H1 (cell line): ENCODE results near the gene ANAPC5. TPM values are rescaled to one million over a fixed set of nuclear protein-coding genes. Genes with fewer than 3 reads are reported as not detected.

Source experiments
- CTCF ChIA-PET: fragments of 300-600 bp; sonication (Branson Sonifier 250); formaldehyde crosslinking; loops from one replicate; lab custom pipeline; 2021; ENCODE audit not compliant: partially characterized antibody; lab: Charles Lee
- POLR2A ChIA-PET: fragments of 300-600 bp; sonication (Branson Sonifier 250); formaldehyde crosslinking; loops from one replicate; lab custom pipeline; 2021; ENCODE audit warnings: inconsistent platforms; ENCODE audit not compliant: partially characterized antibody; lab: Charles Lee
- DNase-seq, 2 experiments: peaks; one replicate each; pipeline versions ENCODE4 v3.0.0 to v3.0.0-alpha.2; 2010 to 2022; ENCODE audit warnings: low spot score in 2 of 2, low read depth in 1 of 2, mixed read lengths in 1 of 2
- FAIRE-seq: peaks from 2 replicates; lab custom pipeline; 2011; peaks lifted over from hg19 to GRCh38; lab: Jason Lieb, UNC
- H2AFZ ChIP-seq: 2 replicates; pipeline ENCODE4 v1.8.1; 2012; ENCODE audit warnings: low read length, inconsistent platforms
- H2AK5ac ChIP-seq: 2 replicates; pipeline ENCODE4 v1.6.1; 2013; ENCODE audit warnings: low read depth, low read length
- H2BK120ac ChIP-seq: replicated peaks from 2 replicates; pipeline ENCODE3; 2013; ENCODE audit warnings: low read depth, low read length, inconsistent platforms
- H2BK12ac ChIP-seq: 2 replicates; pipeline ENCODE4 v1.6.1; 2013; ENCODE audit warnings: low read depth, low read length
- H2BK15ac ChIP-seq: 2 replicates; pipeline ENCODE4 v1.6.1; 2013; ENCODE audit warnings: low read length
- H2BK20ac ChIP-seq: 2 replicates; pipeline ENCODE4 v1.6.1; 2013; ENCODE audit warnings: low read length
- H2BK5ac ChIP-seq: 2 replicates; pipeline ENCODE4 v1.6.1; 2013; ENCODE audit warnings: low read depth, low read length
- H3K14ac ChIP-seq: 2 replicates; pipeline ENCODE4 v1.6.1; 2013; ENCODE audit warnings: inconsistent platforms; ENCODE audit not compliant: insufficient read length
- H3K18ac ChIP-seq: 2 replicates; pipeline ENCODE4 v1.6.1; 2013; ENCODE audit warnings: low read length; ENCODE audit errors: extremely low read depth
- H3K23ac ChIP-seq: 2 replicates; pipeline ENCODE4 v1.6.1; 2013; ENCODE audit warnings: inconsistent platforms; ENCODE audit not compliant: insufficient read length
- H3K23me2 ChIP-seq: 2 replicates; pipeline ENCODE4 v1.6.1; 2013; ENCODE audit warnings: low read depth, low read length
- H3K27ac ChIP-seq: 2 replicates; pipeline ENCODE4 v1.6.1; 2011; ENCODE audit warnings: low read depth, low read length, inconsistent platforms
- H3K27me3 ChIP-seq, 4 experiments: replicated peaks in 1 of 4; 1 replicate in 1 of 4; 2 replicates in 3 of 4; pipeline versions ENCODE4 v1.6.1 to v1.8.1; 2011 to 2013; ENCODE audit warnings: low read length in 3 of 4, mild to moderate bottlenecking in 3 of 4, inconsistent platforms in 2 of 4, mixed read lengths in 2 of 4, moderate library complexity in 1 of 4; ENCODE audit not compliant: control insufficient read depth in 3 of 4, insufficient read depth in 3 of 4; ENCODE audit errors: extremely low read depth in 1 of 4
- H3K36me3 ChIP-seq, 4 experiments: 2 replicates each; pipeline versions ENCODE4 v1.6.1 to v1.8.1; 2011 to 2013; ENCODE audit warnings: mild to moderate bottlenecking in 4 of 4, low read length in 3 of 4, moderate library complexity in 2 of 4, control low read depth in 1 of 4, inconsistent platforms in 1 of 4; ENCODE audit not compliant: insufficient read depth in 4 of 4, control insufficient read depth in 2 of 4
- H3K4ac ChIP-seq: replicated peaks from 2 replicates; pipeline ENCODE3; 2013; ENCODE audit warnings: low read length, low read depth, mixed read lengths, inconsistent platforms; ENCODE audit not compliant: insufficient read length
- H3K4me1 ChIP-seq, 4 experiments: replicated peaks in 1 of 4; 1 replicate in 1 of 4; 2 replicates in 3 of 4; pipeline versions ENCODE4 v1.6.1 to v1.8.1; 2011 to 2013; ENCODE audit warnings: low read length in 3 of 4, inconsistent platforms in 2 of 4, mixed read lengths in 1 of 4; ENCODE audit not compliant: insufficient read depth in 4 of 4, control insufficient read depth in 3 of 4
- H3K4me2 ChIP-seq, 2 experiments: 2 replicates each; pipeline versions ENCODE4 v1.6.1 to v1.8.1; 2011 to 2013; ENCODE audit warnings: low read depth in 2 of 2, low read length in 2 of 2, control low read depth in 1 of 2, inconsistent platforms in 1 of 2, mild to moderate bottlenecking in 1 of 2; ENCODE audit not compliant: insufficient read depth in 1 of 2
- H3K4me3 ChIP-seq, 4 experiments: fragments of 200-600, 300-600 bp in 1 of 4; sonication (generic), shearing (Covaris generic), sonication (Bioruptor Twin) in 1 of 4; 2 replicates each; pipeline versions ENCODE4 v1.5.1 to v1.8.1; 2011 to 2016; ENCODE audit warnings: low read length in 4 of 4, low read depth in 3 of 4, control low read depth in 2 of 4, inconsistent platforms in 2 of 4, mild to moderate bottlenecking in 2 of 4, mixed read lengths in 1 of 4, moderate library complexity in 1 of 4; ENCODE audit not compliant: insufficient read depth in 2 of 4; ENCODE audit errors: extremely low read depth in 1 of 4
- H3K56ac ChIP-seq: replicated peaks from 2 replicates; pipeline ENCODE3; 2013; ENCODE audit warnings: low read depth, mild to moderate bottlenecking, mixed read lengths, low read length, inconsistent platforms; ENCODE audit not compliant: insufficient read length
- H3K79me1 ChIP-seq: 2 replicates; pipeline ENCODE4 v1.6.1; 2013; ENCODE audit warnings: low read depth, low read length, control low read depth
- H3K79me2 ChIP-seq, 2 experiments: 2 replicates each; pipeline versions ENCODE4 v1.6.1 to v1.8.1; 2012 to 2013; ENCODE audit warnings: low read length in 2 of 2, mild to moderate bottlenecking in 2 of 2, inconsistent platforms in 1 of 2; ENCODE audit not compliant: insufficient read depth in 2 of 2, control insufficient read depth in 1 of 2
- H3K9ac ChIP-seq, 4 experiments: replicated peaks in 1 of 4; 1 replicate in 1 of 4; 2 replicates in 3 of 4; pipeline versions ENCODE4 v1.6.1 to v1.8.1; 2011 to 2013; ENCODE audit warnings: low read depth in 3 of 4, low read length in 3 of 4, control low read depth in 2 of 4, mild to moderate bottlenecking in 2 of 4, moderate library complexity in 2 of 4, inconsistent platforms in 1 of 4; ENCODE audit errors: extremely low read depth in 1 of 4
- H3K9me3 ChIP-seq, 2 experiments: 2 replicates each; pipeline versions ENCODE4 v1.6.1 to v1.8.1; 2012 to 2013; ENCODE audit warnings: mild to moderate bottlenecking in 2 of 2, moderate library complexity in 2 of 2, control low read depth in 1 of 2, inconsistent platforms in 1 of 2, low read depth in 1 of 2, low read length in 1 of 2, mixed read lengths in 1 of 2; ENCODE audit not compliant: insufficient read depth in 2 of 2
- H4K20me1 ChIP-seq, 2 experiments: replicated peaks in 1 of 2; 2 replicates each; pipeline versions ENCODE3 to v1.8.1; 2011 to 2013; ENCODE audit warnings: inconsistent platforms in 2 of 2, low read length in 2 of 2, mild to moderate bottlenecking in 1 of 2; ENCODE audit not compliant: insufficient read depth in 2 of 2, control insufficient read depth in 1 of 2
- H4K5ac ChIP-seq: 2 replicates; pipeline ENCODE4 v1.6.1; 2013; ENCODE audit warnings: low read length, low read depth, mixed read lengths, inconsistent platforms; ENCODE audit not compliant: insufficient read length
- H4K8ac ChIP-seq: 2 replicates; pipeline ENCODE4 v1.8.0; 2013; ENCODE audit warnings: mild to moderate bottlenecking, moderate library complexity, low read length, inconsistent platforms; ENCODE audit not compliant: insufficient read depth; ENCODE audit errors: extremely low read depth
- H4K91ac ChIP-seq: replicated peaks from 2 replicates; pipeline ENCODE3; 2013; ENCODE audit warnings: low read length, mixed read lengths, inconsistent platforms; ENCODE audit not compliant: insufficient read length
- BACH1 ChIP-seq: IDR thresholded peaks from 2 replicates; pipeline ENCODE4 v1.6.1; 2012; ENCODE audit warnings: low read length, improper control_type of control experiment
- CTBP2 ChIP-seq: IDR thresholded peaks from 2 replicates; pipeline ENCODE4 v1.7.0; 2011; ENCODE audit warnings: borderline replicate concordance, mild to moderate bottlenecking, moderate library complexity, mixed read lengths, low read length; ENCODE audit not compliant: insufficient read depth, insufficient read length
- EGR1 ChIP-seq: IDR thresholded peaks from 2 replicates; pipeline ENCODE4 v1.6.1; 2011; ENCODE audit warnings: low read depth, low read length, borderline replicate concordance
- JUN ChIP-seq: IDR thresholded peaks from 2 replicates; pipeline ENCODE4 v1.6.1; 2011; ENCODE audit warnings: low read depth, mild to moderate bottlenecking, improper control_type of control experiment, low read length
- KDM1A ChIP-seq: fragments of 200-600, 300-600 bp; sonication (generic); IDR thresholded peaks from 2 replicates; pipeline ENCODE4 v1.7.1; 2016; ENCODE audit warnings: mild to moderate bottlenecking, low read length, borderline replicate concordance
- KDM5A ChIP-seq: fragments of 200-600 bp; IDR thresholded peaks from 2 replicates; pipeline ENCODE4 v1.7.1; 2012; ENCODE audit warnings: mild to moderate bottlenecking, low read length, inconsistent platforms, mixed read lengths
- POLR2A ChIP-seq, 2 experiments: IDR thresholded peaks; 1 replicate in 1 of 2; 2 replicates in 1 of 2; pipeline ENCODE4 v1.6.1; 2011; ENCODE audit warnings: low read depth in 2 of 2, low read length in 2 of 2, mild to moderate bottlenecking in 2 of 2; ENCODE audit errors: control extremely low read depth in 1 of 2
- RAD21 ChIP-seq, 2 experiments: IDR thresholded peaks in 1 of 2; conservative IDR thresholded peaks in 1 of 2; 2 replicates each; pipeline ENCODE4 v1.6.1; 2011; ENCODE audit warnings: low read depth in 2 of 2, low read length in 2 of 2, improper control_type of control experiment in 1 of 2, inconsistent platforms in 1 of 2, mild to moderate bottlenecking in 1 of 2, moderate library complexity in 1 of 2
- SIRT6 ChIP-seq: IDR thresholded peaks from one replicate; pipeline ENCODE4 v1.7.1; 2012; ENCODE audit warnings: low read length, inconsistent platforms
- SP1 ChIP-seq: IDR thresholded peaks from 2 replicates; pipeline ENCODE4 v1.6.1; 2011; ENCODE audit warnings: low read depth, low read length
- SP2 ChIP-seq: IDR thresholded peaks from 2 replicates; pipeline ENCODE4 v1.6.1; 2012; ENCODE audit warnings: mild to moderate bottlenecking, low read length, inconsistent platforms
- TAF7 ChIP-seq: optimal IDR thresholded peaks from 2 replicates; pipeline ENCODE3; 2011; ENCODE audit warnings: low read depth, mild to moderate bottlenecking, inconsistent platforms, low read length, moderate library complexity, borderline replicate concordance
- TBP ChIP-seq: IDR thresholded peaks from 2 replicates; pipeline ENCODE4 v1.6.1; 2011; ENCODE audit warnings: low read depth, low read length, improper control_type of control experiment
- WGBS, 2 experiments: shearing (Covaris generic) in 1 of 2; methylation state at CpG; one replicate each; pipeline versions ENCODE4 v1.1.6 to v1.1.7; 2013 to 2015; ENCODE audit warnings: low lambda C conversion rate in 2 of 2, mixed read lengths in 2 of 2, inconsistent platforms in 1 of 2, low coverage in 1 of 2, missing lambda C conversion rate in 1 of 2; ENCODE audit not compliant: insufficient replicate concordance in 2 of 2, insufficient coverage in 1 of 2, insufficient read length in 1 of 2; ENCODE audit errors: extremely low coverage in 1 of 2, missing lambda C conversion rate in 1 of 2; 5-methylcytosine and 5-hydroxymethylcytosine counted together
- polyA plus RNA-seq, 7 experiments: library from polyadenylated mRNA; depleted of rRNA in 3 of 7; stranded (reverse) in 5 of 7; unstranded in 2 of 7; fragments of >200 nt in 5 of 7; fragments of 200-250 nt in 2 of 7; gene quantifications; 1 replicate in 5 of 7; 2 replicates in 1 of 7; 4 replicates in 1 of 7; pipeline versions ENCODE4 v1.2.1 to v1.2.3, GENCODE V29; 2011 to 2013; ENCODE audit warnings: missing spikeins in 2 of 7, mixed read lengths in 2 of 7
- total RNA-seq: library from RNA; stranded (reverse); fragmentation: NEBNext Ultra II Directional; extraction: Animal tissue kit (Norgen Biotek cat#: 25700); gene quantifications from 2 replicates; pipeline ENCODE4 v1.2.1, GENCODE V29; 2021
- TF ChIP-seq, protein P1 (sequence below): IDR thresholded peaks from 2 replicates; pipeline ENCODE4 v1.6.1; 2011; ENCODE audit warnings: low read length, improper control_type of control experiment

ANAPC5 gene
- total and polyA plus RNA-seq, 2 of the 8 experiments (the other 6 are each of a cell fraction or from before 2014, with no cell fraction given), result 103 to 127 TPM

DNA sequence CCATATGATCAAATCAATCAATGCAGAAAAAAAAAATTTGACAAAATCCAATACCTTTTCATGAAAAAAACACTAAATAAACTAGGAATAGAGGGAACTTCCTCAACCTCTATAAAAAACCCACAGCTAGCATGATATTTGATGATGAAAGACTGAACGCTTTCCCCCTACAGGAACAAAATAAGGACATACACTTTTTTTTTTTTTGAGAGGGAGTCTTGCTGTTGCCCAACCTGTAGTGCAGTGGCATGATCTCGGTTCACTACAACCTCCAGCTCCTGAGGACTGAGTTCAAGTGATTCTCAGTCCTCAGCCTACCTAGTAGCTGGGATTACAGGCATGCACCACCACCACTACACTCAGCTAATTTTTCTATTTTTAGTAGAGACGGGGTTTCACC is 37.8 kb downstream of the ANAPC5 start:
- no peaks in the 10 kb centered on the region for H3K4me1 ChIP-seq
- WGBS, 2 experiments, result 92% methylated on average over 3 of the region's 3 CpGs; no CpG with 5 or more reads in 1 of the 2 experiments
- no peak overlapping the region for H3K56ac ChIP-seq
- CTCF ChIA-PET, result no interaction called here
- no peak overlapping the region for H2AFZ ChIP-seq
- H2BK12ac ChIP-seq, result no peak overlapping the region
- no peak overlapping the region for H4K5ac ChIP-seq
- no peak overlapping the region for H3K27ac ChIP-seq
- H3K79me1 ChIP-seq, result no peaks in the 10 kb centered on the region
- no peak overlapping the region for H3K4me3 ChIP-seq
- no peak overlapping the region for H4K91ac ChIP-seq
- TF ChIP-seq CTBP2 (no peak), POLR2A (IDR thresholded peaks at IDR 0.05; ENCODE audit: control extremely low read depth in 1 of 2, low read depth in 2 of 2, low read length in 2 of 2) (no peak), SP2 (no peak), EGR1 (no peak), JUN (no peak), SP1 (no peak), RAD21 (IDR thresholded peaks at IDR 0.05 in 1 of 2, conservative IDR thresholded peaks at IDR 0.05 in 1 of 2; ENCODE audit: low read depth in 2 of 2, low read length in 2 of 2) (no peak), SIRT6 (no peak), TBP (no peak), BACH1 (no peak), TAF7 (no peak), KDM5A (no peak), KDM1A (no peak)
- TF ChIP-seq, protein P1, sequence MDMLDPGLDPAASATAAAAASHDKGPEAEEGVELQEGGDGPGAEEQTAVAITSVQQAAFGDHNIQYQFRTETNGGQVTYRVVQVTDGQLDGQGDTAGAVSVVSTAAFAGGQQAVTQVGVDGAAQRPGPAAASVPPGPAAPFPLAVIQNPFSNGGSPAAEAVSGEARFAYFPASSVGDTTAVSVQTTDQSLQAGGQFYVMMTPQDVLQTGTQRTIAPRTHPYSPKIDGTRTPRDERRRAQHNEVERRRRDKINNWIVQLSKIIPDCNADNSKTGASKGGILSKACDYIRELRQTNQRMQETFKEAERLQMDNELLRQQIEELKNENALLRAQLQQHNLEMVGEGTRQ, result no peak
- DNase-seq (no peak), FAIRE-seq (no peak)
- no peak overlapping the region for H3K4me2 ChIP-seq
- peaks cover 0 to 1% of the 10 kb centered on the region in 2 experiments for H4K20me1 ChIP-seq
- no peak overlapping the region for H3K18ac ChIP-seq
- H3K36me3 ChIP-seq, result peaks cover 2 to 34% (median 17%) of the 10 kb centered on the region in 4 experiments; a peak in 7 of 8 replicates
- no peaks in the 10 kb centered on the region for H3K23me2 ChIP-seq
- H3K23ac ChIP-seq, result no peak overlapping the region
- H2BK5ac ChIP-seq, result no peak overlapping the region
- no peak overlapping the region for H2BK20ac ChIP-seq
- no peaks in the 10 kb centered on the region for H3K27me3 ChIP-seq
- H3K79me2 ChIP-seq, result no peaks in the 10 kb centered on the region
- no peak overlapping the region for H4K8ac ChIP-seq
- no peak overlapping the region for H3K14ac ChIP-seq
- no peak overlapping the region for H3K4ac ChIP-seq
- H2AK5ac ChIP-seq, result no peak overlapping the region
- H3K9me3 ChIP-seq, result no peaks in the 10 kb centered on the region
- POLR2A ChIA-PET, result no interaction called here
- no peak overlapping the region for H2BK120ac ChIP-seq
- H3K9ac ChIP-seq, result no peak overlapping the region
- H2BK15ac ChIP-seq, result no peak overlapping the region
